DND-41 (cell line): ENCODE measurements around the gene PNKD.

Source experiments
- ATAC-seq: fragments of 200-7000 bp; cut with Tn5 transposase; 3 replicates; pipeline ENCODE4 v1.9.1; 2021; ENCODE audit warnings: low read depth; ENCODE audit not compliant: insufficient read depth
- DNase-seq: peaks from one replicate; pipeline ENCODE4 v3.0.0-alpha.2; 2020
- H2AFZ ChIP-seq: 2 replicates; pipeline ENCODE4 v1.6.0; 2012; ENCODE audit warnings: low read depth, low read length
- H3K27ac ChIP-seq: 2 replicates; pipeline ENCODE4 v1.5.1; 2012; ENCODE audit warnings: low read length, inconsistent platforms
- H3K27me3 ChIP-seq: fragments of 200-600 bp; sonication (generic); 2 replicates; pipeline ENCODE4 v1.6.0; 2012; ENCODE audit warnings: low read length, mild to moderate bottlenecking, inconsistent platforms; ENCODE audit not compliant: insufficient read depth, poor library complexity
- H3K36me3 ChIP-seq: 2 replicates; pipeline ENCODE4 v1.5.1; 2012; ENCODE audit warnings: low read length, inconsistent platforms; ENCODE audit not compliant: insufficient read depth
- H3K4me1 ChIP-seq: 2 replicates; pipeline ENCODE4 v1.5.1; 2012; ENCODE audit warnings: mild to moderate bottlenecking, low read length; ENCODE audit not compliant: insufficient read depth
- H3K4me2 ChIP-seq: 2 replicates; pipeline ENCODE4 v1.6.0; 2012; ENCODE audit warnings: mild to moderate bottlenecking, moderate library complexity, low read length, inconsistent platforms; ENCODE audit not compliant: insufficient read depth
- H3K4me3 ChIP-seq, 2 experiments: fragments of 200-600 bp in 1 of 2; shearing (Covaris generic) in 1 of 2; 2 replicates each; pipeline ENCODE4 v1.5.1; 2012 to 2016; ENCODE audit warnings: inconsistent platforms in 2 of 2, low read length in 2 of 2, mild to moderate bottlenecking in 2 of 2, low read depth in 1 of 2, moderate library complexity in 1 of 2
- H3K79me2 ChIP-seq: 2 replicates; pipeline ENCODE4 v1.6.0; 2012; ENCODE audit warnings: low read length, inconsistent platforms; ENCODE audit not compliant: insufficient read depth
- H3K9ac ChIP-seq: 2 replicates; pipeline ENCODE4 v1.6.0; 2012; ENCODE audit warnings: low read depth, mild to moderate bottlenecking, inconsistent platforms, low read length, moderate library complexity
- H3K9me3 ChIP-seq: 2 replicates; pipeline ENCODE4 v1.5.1; 2012; ENCODE audit warnings: low read length, moderate library complexity, mild to moderate bottlenecking, inconsistent platforms; ENCODE audit not compliant: insufficient read depth, severe bottlenecking
- H4K20me1 ChIP-seq: 2 replicates; pipeline ENCODE4 v1.6.0; 2012; ENCODE audit warnings: low read length; ENCODE audit not compliant: insufficient read depth
- CTCF ChIP-seq: IDR thresholded peaks from 2 replicates; pipeline ENCODE4 v1.5.1; 2012; ENCODE audit warnings: borderline replicate concordance, low read length, moderate library complexity, mild to moderate bottlenecking; ENCODE audit not compliant: poor library complexity, severe bottlenecking; ENCODE audit errors: extremely low read depth
- EZH2 ChIP-seq: IDR thresholded peaks from 3 replicates; pipeline ENCODE4 v1.6.1; 2012; ENCODE audit warnings: borderline replicate concordance, low read depth, mild to moderate bottlenecking, moderate library complexity, low read length, inconsistent platforms; ENCODE audit not compliant: severe bottlenecking

Gene PNKD

GRCh38 chr2:218368150-218368528 lies 97.8 kb downstream of the PNKD start:
- Histone ChIP-seq H3K9me3 (no peaks in the 10 kb centered on the region), H3K36me3 (no peaks in the 10 kb centered on the region), H3K79me2 (no peaks in the 10 kb centered on the region), H3K4me2 (no peak overlapping the region), H3K4me3 (no peak overlapping the region), H4K20me1 (no peaks in the 10 kb centered on the region), H3K9ac (no peak overlapping the region), H2AFZ (no peak overlapping the region), H3K4me1 (no peaks in the 10 kb centered on the region), H3K27ac (no peak overlapping the region), H3K27me3 (no peaks in the 10 kb centered on the region)
- ATAC-seq (no peak), DNase-seq (no peak)
- no peak for TF ChIP-seq CTCF
- no peak for TF ChIP-seq EZH2

GRCh38 chr2:218368621-218369153 lies 98.4 kb downstream of the PNKD start:
- H3K4me1 ChIP-seq, result no peaks in the 10 kb centered on the region
- H3K36me3 ChIP-seq, result no peaks in the 10 kb centered on the region
- H4K20me1 ChIP-seq, result no peaks in the 10 kb centered on the region
- no peak overlapping the region for H3K9ac ChIP-seq
- H2AFZ ChIP-seq, result no peak overlapping the region
- no peaks in the 10 kb centered on the region for H3K9me3 ChIP-seq
- DNase-seq (no peak), ATAC-seq (no peak)
- no peaks in the 10 kb centered on the region for H3K79me2 ChIP-seq
- H3K27me3 ChIP-seq, result no peaks in the 10 kb centered on the region
- no peak overlapping the region for H3K27ac ChIP-seq
- H3K4me3 ChIP-seq, result no peak overlapping the region
- no peak overlapping the region for H3K4me2 ChIP-seq
- TF ChIP-seq EZH2 (no peak), CTCF (no peak)

GRCh38 chr2:218369330-218369729 lies 99.0 kb downstream of the PNKD start:
- no peak for TF ChIP-seq CTCF
- TF ChIP-seq EZH2, result no peak
- no peak overlapping the region for H3K9ac ChIP-seq
- DNase-seq (no peak), ATAC-seq (no peak)
- no peak overlapping the region for H3K27ac ChIP-seq
- H4K20me1 ChIP-seq, result no peaks in the 10 kb centered on the region
- no peaks in the 10 kb centered on the region for H3K9me3 ChIP-seq
- H3K4me2 ChIP-seq, result no peak overlapping the region
- H3K4me3 ChIP-seq, result no peak overlapping the region
- H3K27me3 ChIP-seq, result no peaks in the 10 kb centered on the region
- H3K79me2 ChIP-seq, result no peaks in the 10 kb centered on the region
- no peaks in the 10 kb centered on the region for H3K36me3 ChIP-seq
- H2AFZ ChIP-seq, result no peak overlapping the region
- no peaks in the 10 kb centered on the region for H3K4me1 ChIP-seq
